Activated T-helper 1 cell treated with anti-CD3 and anti-CD28 coated beads, Interleukin-12 subunit alpha, Interleukin-12 subunit beta, Interleukin-2, Interleukin-4 antibody, amounts not matched to agents 30 ng/mL and 10 ng/mL and 1 ng/mL, durations not matched to agents 14 hours and 24 hours and 36 hours (primary cell): ENCODE data around the gene LILRB1. TPM values are rescaled to one million over a fixed set of nuclear protein-coding genes. Genes with fewer than 3 reads are reported as not detected.
"Not testable (repeated sequence)": the region's sequence is repeated elsewhere in the genome, so short reads cannot be mapped to it uniquely, and the experiment has no call there.

ENCODE experiments used
- DNase-seq: peaks from one replicate; pipeline ENCODE4 v3.0.0; 2021; ENCODE audit warnings: low spot score
- H3K27ac Mint-ChIP-seq: one replicate; pipeline ENCODE4 v1.8.0; 2021; ENCODE audit warnings: mild to moderate bottlenecking, mixed read lengths
- H3K27me3 Mint-ChIP-seq: one replicate; pipeline ENCODE4 v1.8.0; 2022; ENCODE audit warnings: mild to moderate bottlenecking, moderate library complexity, mixed read lengths; ENCODE audit not compliant: insufficient read depth
- H3K36me3 Mint-ChIP-seq: one replicate; pipeline ENCODE4 v1.8.0; 2021; ENCODE audit warnings: low read depth, mixed read lengths
- H3K4me1 Mint-ChIP-seq: one replicate; pipeline ENCODE4 v1.8.0; 2021; ENCODE audit warnings: low read depth, mixed read lengths
- H3K4me3 Mint-ChIP-seq: one replicate; pipeline ENCODE4 v1.8.0; 2021; ENCODE audit warnings: mild to moderate bottlenecking, moderate library complexity, mixed read lengths
- H3K9me3 Mint-ChIP-seq: one replicate; pipeline ENCODE4 v1.8.0; 2021; ENCODE audit warnings: mixed read lengths
- intact Hi-C: fragments of 100-400 bp; cut with micrococcal nuclease; formaldehyde crosslinking; loops from one replicate; pipeline ENCODE4 v1.15.1; 2024
- total RNA-seq: library from RNA; stranded (reverse); gene quantifications from 2 replicates; pipeline ENCODE4 v1.2.3, GENCODE V29; 2022

LILRB1 gene
- total RNA-seq, 1 donor from 2014 or later: not detected

- intact Hi-C loops: not testable (repeated sequence)
Observed at GRCh38 chr19:54632517-54632916, 2.2 kb downstream of the LILRB1 start.

GRCh38 chr19:54633401-54633800 lies 3.1 kb downstream of the LILRB1 start:
- no peaks in the 10 kb centered on the region for H3K9me3 Mint-ChIP-seq
- no peak overlapping the region for H3K27ac Mint-ChIP-seq
- no peaks in the 10 kb centered on the region for H3K4me1 Mint-ChIP-seq
- intact Hi-C loops: no loop called here
- H3K4me3 Mint-ChIP-seq: no peak overlapping the region
- peaks cover 3% of the 10 kb centered on the region for H3K27me3 Mint-ChIP-seq
- H3K36me3 Mint-ChIP-seq: no peaks in the 10 kb centered on the region
- no peak for DNase-seq

More at GRCh38 chr19:54632517-54632916, 2.2 kb downstream of the LILRB1 start:
- not testable (repeated sequence) for H3K27ac Mint-ChIP-seq, DNase-seq, H3K27me3 Mint-ChIP-seq, H3K9me3 Mint-ChIP-seq, H3K36me3 Mint-ChIP-seq, H3K4me3 Mint-ChIP-seq, H3K4me1 Mint-ChIP-seq

- H3K9me3 Mint-ChIP-seq, DNase-seq, H3K36me3 Mint-ChIP-seq, H3K4me1 Mint-ChIP-seq, intact Hi-C loops, H3K27me3 Mint-ChIP-seq, H3K27ac Mint-ChIP-seq, H3K4me3 Mint-ChIP-seq: not testable (repeated sequence)
Observed at GRCh38 chr19:54636081-54636480, 5.8 kb downstream of the LILRB1 start.

GRCh38 chr19:54638683-54639082 lies 8.4 kb downstream of the LILRB1 start:
- Mint-ChIP-seq H3K27me3 (no peaks in the 10 kb centered on the region), H3K4me1 (no peaks in the 10 kb centered on the region), H3K9me3 (no peaks in the 10 kb centered on the region), H3K4me3 (no peak overlapping the region), H3K27ac (no peak overlapping the region), H3K36me3 (no peaks in the 10 kb centered on the region)
- no peak for DNase-seq
- intact Hi-C loops: no loop called here

- H3K36me3 Mint-ChIP-seq, H3K9me3 Mint-ChIP-seq, H3K4me1 Mint-ChIP-seq, H3K27ac Mint-ChIP-seq, DNase-seq, intact Hi-C loops, H3K4me3 Mint-ChIP-seq, H3K27me3 Mint-ChIP-seq: not testable (repeated sequence)
Observed at GRCh38 chr19:54642953-54643352, 12.7 kb downstream of the LILRB1 start.

- H3K27me3 Mint-ChIP-seq, H3K27ac Mint-ChIP-seq, DNase-seq, intact Hi-C loops, H3K36me3 Mint-ChIP-seq, H3K9me3 Mint-ChIP-seq, H3K4me3 Mint-ChIP-seq, H3K4me1 Mint-ChIP-seq: not testable (repeated sequence)
Observed at GRCh38 chr19:54643583-54643982, 13.3 kb downstream of the LILRB1 start.

- intact Hi-C loops: no loop called here
- Mint-ChIP-seq H3K27ac (no peak overlapping the region), H3K4me1 (no peaks in the 10 kb centered on the region), H3K9me3 (no peaks in the 10 kb centered on the region), H3K27me3 (peaks cover 4% of the 10 kb centered on the region), H3K36me3 (no peaks in the 10 kb centered on the region), H3K4me3 (no peak overlapping the region)
- DNase-seq: no peak
Observed at GRCh38 chr19:54644056-54644455, 13.8 kb downstream of the LILRB1 start.

- no peak for DNase-seq
- Mint-ChIP-seq H3K9me3 (no peaks in the 10 kb centered on the region), H3K4me1 (no peaks in the 10 kb centered on the region), H3K27ac (no peak overlapping the region), H3K36me3 (no peaks in the 10 kb centered on the region), H3K27me3 (peaks cover 9% of the 10 kb centered on the region), H3K4me3 (no peak overlapping the region)
- intact Hi-C loops: no loop called here
Observed at GRCh38 chr19:54646331-54646841, 16.1 kb downstream of the LILRB1 start.

GRCh38 chr19:54648129-54648528 lies 17.8 kb downstream of the LILRB1 start:
- no peak for DNase-seq
- intact Hi-C loops: loop anchor here (1.0 kb wide), 1 partner anchor 167 kb away; no protein-coding TSS in a partner anchor
- H3K27ac Mint-ChIP-seq: no peak overlapping the region
- H3K4me3 Mint-ChIP-seq: no peak overlapping the region
- peaks cover 9% of the 10 kb centered on the region for H3K27me3 Mint-ChIP-seq
- H3K36me3 Mint-ChIP-seq: no peaks in the 10 kb centered on the region
- no peaks in the 10 kb centered on the region for H3K4me1 Mint-ChIP-seq
- no peaks in the 10 kb centered on the region for H3K9me3 Mint-ChIP-seq

- Mint-ChIP-seq H3K27me3 (peaks cover 8% of the 10 kb centered on the region), H3K4me1 (no peaks in the 10 kb centered on the region), H3K9me3 (no peaks in the 10 kb centered on the region), H3K36me3 (no peaks in the 10 kb centered on the region), H3K27ac (no peak overlapping the region), H3K4me3 (no peak overlapping the region)
- intact Hi-C loops: no loop called here
- DNase-seq: no peak
Observed at GRCh38 chr19:54650108-54650655, 19.9 kb downstream of the LILRB1 start.

- DNase-seq: no peak
- Mint-ChIP-seq H3K9me3 (no peaks in the 10 kb centered on the region), H3K27me3 (peaks cover 10% of the 10 kb centered on the region), H3K27ac (no peak overlapping the region), H3K4me1 (no peaks in the 10 kb centered on the region), H3K4me3 (no peak overlapping the region), H3K36me3 (no peaks in the 10 kb centered on the region)
- intact Hi-C loops: loop anchor here (1.0 kb wide), 2 partner anchors 23 to 172 kb away; no protein-coding TSS in a partner anchor
Observed at GRCh38 chr19:54653181-54653809, 23.0 kb downstream of the LILRB1 start.

GRCh38 chr19:54654447-54655321 lies 24.4 kb downstream of the LILRB1 start:
- intact Hi-C loops: no loop called here
- Mint-ChIP-seq H3K4me1 (no peaks in the 10 kb centered on the region), H3K4me3 (no peak overlapping the region)

GRCh38 chr19:54659300-54659699 lies 29.0 kb downstream of the LILRB1 start:
- DNase-seq: no peak
- Mint-ChIP-seq H3K4me1 (no peaks in the 10 kb centered on the region), H3K27me3 (peaks cover 2% of the 10 kb centered on the region), H3K9me3 (no peaks in the 10 kb centered on the region), H3K36me3 (no peaks in the 10 kb centered on the region), H3K27ac (no peak overlapping the region), H3K4me3 (no peak overlapping the region)
- intact Hi-C loops: no loop called here

More at GRCh38 chr19:54654447-54655321, 24.4 kb downstream of the LILRB1 start:
- H3K36me3 Mint-ChIP-seq: no peaks in the 10 kb centered on the region
- H3K27ac Mint-ChIP-seq: no peak overlapping the region
- no peaks in the 10 kb centered on the region for H3K9me3 Mint-ChIP-seq
- DNase-seq: no peak
- peaks cover 6% of the 10 kb centered on the region for H3K27me3 Mint-ChIP-seq
